Naive thymus-derived CD4-positive, alpha-beta T cell (primary cell): ENCODE data around the gene LMNTD2. TPM values are rescaled to one million over a fixed set of nuclear protein-coding genes. Genes with fewer than 3 reads are reported as not detected.
"Not testable (repeated sequence)": the region's sequence is repeated elsewhere in the genome, so short reads cannot be mapped to it uniquely, and the experiment has no call there.

Source experiments
- ATAC-seq: fragments of 150-1000 bp; cut with Tn5 transposase; 2 replicates; pipeline ENCODE4 v1.10.0; 2021; ENCODE audit warnings: mild to moderate bottlenecking, moderate library complexity
- CTCF ChIA-PET: fragments of 350-600 bp; sonication (Branson Sonifier 250); formaldehyde crosslinking; loops from one replicate; lab custom pipeline; 2021; ENCODE audit warnings: antibody characterized with exemption; lab: Charles Lee
- POLR2A ChIA-PET: fragments of 350-600 bp; sonication (Branson Sonifier 250); formaldehyde crosslinking; loops from one replicate; lab custom pipeline; 2021; ENCODE audit warnings: antibody characterized with exemption, inconsistent platforms; lab: Charles Lee
- DNase-seq, 9 donors: peaks; one replicate each; pipeline versions ENCODE4 v3.0.0 to v3.0.0-alpha.2; 2020 to 2022; ENCODE audit warnings: mixed read lengths in 1 of 9
- H3K27ac ChIP-seq: one replicate; pipeline ENCODE4 v1.7.0; 2013; ENCODE audit warnings: mild to moderate bottlenecking, low read depth, low read length, moderate library complexity
- H3K27me3 ChIP-seq, 2 donors: one replicate each; pipeline ENCODE4 v1.7.0; 2013; ENCODE audit warnings: low read length in 2 of 2, mild to moderate bottlenecking in 2 of 2, moderate library complexity in 2 of 2; ENCODE audit not compliant: control insufficient read depth in 2 of 2, insufficient read depth in 2 of 2
- H3K36me3 ChIP-seq, 3 experiments: 1 replicate in 2 of 3; 2 replicates in 1 of 3; pipeline ENCODE4 v1.7.0; 2013; ENCODE audit warnings: low read length in 3 of 3, mild to moderate bottlenecking in 3 of 3, moderate library complexity in 1 of 3; ENCODE audit not compliant: insufficient read depth in 3 of 3, control insufficient read depth in 2 of 3
- H3K4me1 ChIP-seq, 2 donors: one replicate each; pipeline ENCODE4 v1.7.0; 2013; ENCODE audit warnings: low read length in 2 of 2, mild to moderate bottlenecking in 2 of 2, moderate library complexity in 1 of 2; ENCODE audit not compliant: control insufficient read depth in 2 of 2, insufficient read depth in 2 of 2
- H3K4me3 ChIP-seq: 2 replicates; pipeline ENCODE4 v1.7.0; 2013; ENCODE audit warnings: mild to moderate bottlenecking, low read length
- H3K9me3 ChIP-seq, 3 experiments: 1 replicate in 2 of 3; 2 replicates in 1 of 3; pipeline ENCODE4 v1.7.0; 2013; ENCODE audit warnings: low read length in 3 of 3; ENCODE audit not compliant: control insufficient read depth in 2 of 3
- H3K27ac Mint-ChIP-seq, 9 donors: one replicate each; pipeline ENCODE4 v1.8.0; 2020 to 2022; ENCODE audit warnings: mixed read lengths in 9 of 9, mild to moderate bottlenecking in 8 of 9, moderate library complexity in 5 of 9, inconsistent platforms in 2 of 9
- H3K27me3 Mint-ChIP-seq, 5 donors: one replicate each; pipeline ENCODE4 v1.8.0; 2021 to 2022; ENCODE audit warnings: mixed read lengths in 5 of 5, mild to moderate bottlenecking in 1 of 5
- H3K36me3 Mint-ChIP-seq, 5 donors: one replicate each; pipeline ENCODE4 v1.8.0; 2020 to 2022; ENCODE audit warnings: mixed read lengths in 5 of 5, mild to moderate bottlenecking in 3 of 5, inconsistent platforms in 1 of 5
- H3K4me1 Mint-ChIP-seq, 7 donors: one replicate each; pipeline ENCODE4 v1.8.0; 2020 to 2022; ENCODE audit warnings: mixed read lengths in 7 of 7, mild to moderate bottlenecking in 3 of 7, inconsistent platforms in 1 of 7
- H3K4me3 Mint-ChIP-seq, 10 donors: one replicate each; pipeline ENCODE4 v1.8.0; 2020 to 2022; ENCODE audit warnings: mild to moderate bottlenecking in 10 of 10, mixed read lengths in 10 of 10, moderate library complexity in 6 of 10, inconsistent platforms in 2 of 10
- H3K9me3 Mint-ChIP-seq, 11 donors: one replicate each; pipeline ENCODE4 v1.8.0; 2020 to 2022; ENCODE audit warnings: mixed read lengths in 11 of 11, mild to moderate bottlenecking in 4 of 11, inconsistent platforms in 1 of 11, moderate library complexity in 1 of 11
- intact Hi-C, 2 donors: fragments of 100-400 bp; cut with micrococcal nuclease; formaldehyde crosslinking; loops; one replicate each; pipeline ENCODE4 v1.15.1; 2023
- polyA plus RNA-seq, 2 donors: library from polyadenylated mRNA; unstranded; fragments of 300-500 nt; fragmentation: Illumina TruSeq; gene quantifications; one replicate each; pipeline ENCODE4 v1.2.3, GENCODE V29; 2021
- total RNA-seq, 6 experiments: library from RNA in 5 of 6; stranded (reverse) in 5 of 6; gene quantifications; 1 replicate in 5 of 6; 2 replicates in 1 of 6; pipeline ENCODE4 v1.2.3 and lab custom pipeline; 2021 to 2026

LMNTD2 gene
- total and polyA plus RNA-seq, 7 experiments from 2014 or later: 2.3 to 14.7 (median 9.0) TPM

- ATAC-seq: no peak
- H3K4me1 ChIP-seq: peaks cover 26 to 44% of the 10 kb centered on the region in 2 donors
- peaks cover 0 to 9% (median 0%) of the 10 kb centered on the region in 5 donors for H3K27me3 Mint-ChIP-seq
- H3K27me3 ChIP-seq: no peaks in the 10 kb centered on the region
- H3K4me1 Mint-ChIP-seq: peaks cover 48 to 68% (median 55%) of the 10 kb centered on the region in 7 donors
- DNase-seq: no peak
- H3K9me3 ChIP-seq: no peaks in the 10 kb centered on the region
- intact Hi-C loops: loop anchor here (1.0 to 5.0 kb wide), 16 partner anchors 9 to 370 kb away; partner anchors contain the start of genes DEAF1 (in 2 of the 2), LMNTD2 (in 2 of the 2), RASSF7 (in 2 of the 2) and RPLP2 (in 2 of the 2)
- H3K9me3 Mint-ChIP-seq: no peaks in the 10 kb centered on the region
- peak overlapping the region; percentile 66 to 87 (median 72) for H3K27ac Mint-ChIP-seq
- CTCF ChIA-PET: interaction anchor here (1.4 kb wide), 1 partner anchor 22 kb away, joined by 3 read pairs; no protein-coding TSS in a partner anchor
- peak overlapping the region; percentile 72 to 94 (median 88) for H3K4me3 Mint-ChIP-seq
- POLR2A ChIA-PET: interaction anchor here (0.7 to 3.4 kb wide), 6 partner anchors 8 to 39 kb away, joined by 3 to 14 read pairs (median 4); partner anchors contain the start of gene IRF7
- H3K27ac ChIP-seq: peak overlapping the region; percentile 98
- peaks cover 0 to 23% (median 3%) of the 10 kb centered on the region in 3 experiments for H3K36me3 ChIP-seq
- peaks cover 0 to 12% (median 4%) of the 10 kb centered on the region in 5 donors for H3K36me3 Mint-ChIP-seq
- H3K4me3 ChIP-seq: peak overlapping the region; percentile 70
Observed at GRCh38 chr11:576811-577610, 16.5 kb upstream of the LMNTD2 start.

GRCh38 chr11:575996-576768 lies 15.6 kb upstream of the LMNTD2 start, which contains the start of gene PHRF1:
PHRF1 (plus strand) TSS chr11:576470; CDS start chr11:581513, 5,043 bp downstream.
- ATAC-seq (peak; percentile 93), DNase-seq (peak; percentile 93 to 99 (median 97))
- H3K36me3 ChIP-seq: peaks cover 0 to 15% (median 0%) of the 10 kb centered on the region in 3 experiments
- CTCF ChIA-PET: interaction anchor here (0.6 to 1.6 kb wide), 3 partner anchors 12 to 155 kb away, joined by 3 to 8 read pairs (median 3); no protein-coding TSS in a partner anchor
- Mint-ChIP-seq H3K27ac (peak within 1 kb of the TSS; percentile 96 to 100 (median 99)), H3K4me1 (peaks cover 42 to 60% (median 46%) of the 10 kb centered on the region in 7 donors), H3K36me3 (peaks cover 0 to 8% (median 0%) of the 10 kb centered on the region in 5 donors), H3K9me3 (no peaks in the 10 kb centered on the region), H3K4me3 (peak within 1 kb of the TSS; percentile 93 to 99 (median 98)), H3K27me3 (peaks cover 0 to 9% (median 0%) of the 10 kb centered on the region in 5 donors)
- H3K27ac ChIP-seq: peak within 1 kb of the TSS; percentile 98
- H3K27me3 ChIP-seq: no peaks in the 10 kb centered on the region
- no peaks in the 10 kb centered on the region for H3K9me3 ChIP-seq
- POLR2A ChIA-PET: interaction anchor here (0.7 to 3.4 kb wide), 23 partner anchors 9 to 369 kb away, joined by 3 to 21 read pairs (median 4); partner anchors contain the start of genes BET1L, DEAF1, HRAS and LMNTD2
- intact Hi-C loops: loop anchor here (1.0 to 5.0 kb wide), 17 partner anchors 8 to 369 kb away; partner anchors contain the start of genes DEAF1 (in 2 of the 2), LMNTD2 (in 2 of the 2), RASSF7 (in 2 of the 2) and RPLP2 (in 2 of the 2)
- H3K4me1 ChIP-seq: peaks cover 26 to 44% of the 10 kb centered on the region in 2 donors
- peak within 1 kb of the TSS; percentile 98 for H3K4me3 ChIP-seq

DNA sequence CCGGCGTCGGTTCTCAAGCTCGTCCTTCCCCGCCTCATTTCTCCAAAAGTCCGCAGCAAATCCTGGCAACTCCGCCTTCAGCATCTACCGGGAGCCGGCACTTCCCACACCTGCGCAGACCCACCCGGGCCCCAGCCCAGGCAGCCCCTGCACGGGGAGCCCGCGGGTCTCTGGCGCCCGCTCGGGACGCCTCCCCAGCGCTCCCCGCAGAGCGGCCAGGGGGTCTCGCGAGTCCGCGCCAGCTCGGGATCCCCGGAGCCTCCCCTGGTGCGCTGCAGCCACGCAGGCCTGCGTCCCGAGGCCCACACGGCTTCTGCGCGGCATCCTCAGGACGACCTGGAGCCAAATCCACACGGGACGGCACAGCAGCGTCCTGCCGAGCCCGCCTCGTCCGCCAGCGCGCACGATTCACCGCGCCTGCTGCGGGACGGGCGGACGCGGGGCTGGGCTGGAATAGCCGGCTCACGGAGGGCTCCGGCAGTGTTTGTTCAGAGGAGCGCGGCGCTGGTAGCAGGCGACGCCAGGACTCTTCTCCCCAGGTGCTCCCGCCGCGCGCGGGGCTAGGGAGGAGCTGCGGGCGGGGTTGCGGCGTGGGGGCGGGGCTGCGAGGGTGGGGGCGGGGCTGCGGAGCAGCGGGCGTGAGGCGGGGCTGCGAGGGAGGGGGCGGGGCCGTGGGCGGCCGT lies 14.9 kb upstream of the LMNTD2 start:
- H3K4me3 ChIP-seq: peak overlapping the region; percentile 64
- H3K27me3 Mint-ChIP-seq: peaks cover 0 to 9% (median 0%) of the 10 kb centered on the region in 5 donors
- peak overlapping the region; percentile 62 for H3K27ac ChIP-seq
- peaks cover 26 to 42% of the 10 kb centered on the region in 2 donors for H3K4me1 ChIP-seq
- H3K4me1 Mint-ChIP-seq: peaks cover 40 to 53% (median 43%) of the 10 kb centered on the region in 7 donors
- peaks cover 0 to 7% (median 0%) of the 10 kb centered on the region in 5 donors for H3K36me3 Mint-ChIP-seq
- no peaks in the 10 kb centered on the region for H3K9me3 ChIP-seq
- ATAC-seq: no peak
- CTCF ChIA-PET: interaction anchor here (0.6 to 1.6 kb wide), 3 partner anchors 13 to 156 kb away, joined by 3 to 8 read pairs (median 3); no protein-coding TSS in a partner anchor
- peak in 2 of 9 donors; percentile 27 to 37 for DNase-seq
- POLR2A ChIA-PET: interaction anchor here (0.7 to 3.4 kb wide), 25 partner anchors 8 to 368 kb away, joined by 3 to 21 read pairs (median 4); partner anchors contain the start of genes BET1L, DEAF1, HRAS and LMNTD2
- H3K27ac Mint-ChIP-seq: peak overlapping the region; percentile 39 to 100 (median 67)
- intact Hi-C loops: loop anchor here in 1 of 2 donors (1.0 to 5.0 kb wide), 2 partner anchors 20 to 338 kb away; partner anchors contain the start of genes PSMD13 and SIRT3
- peak overlapping the region; percentile 85 to 99 (median 90) for H3K4me3 Mint-ChIP-seq
- peaks cover 0 to 13% (median 0%) of the 10 kb centered on the region in 3 experiments for H3K36me3 ChIP-seq
- no peaks in the 10 kb centered on the region for H3K27me3 ChIP-seq
- no peaks in the 10 kb centered on the region for H3K9me3 Mint-ChIP-seq

DNA sequence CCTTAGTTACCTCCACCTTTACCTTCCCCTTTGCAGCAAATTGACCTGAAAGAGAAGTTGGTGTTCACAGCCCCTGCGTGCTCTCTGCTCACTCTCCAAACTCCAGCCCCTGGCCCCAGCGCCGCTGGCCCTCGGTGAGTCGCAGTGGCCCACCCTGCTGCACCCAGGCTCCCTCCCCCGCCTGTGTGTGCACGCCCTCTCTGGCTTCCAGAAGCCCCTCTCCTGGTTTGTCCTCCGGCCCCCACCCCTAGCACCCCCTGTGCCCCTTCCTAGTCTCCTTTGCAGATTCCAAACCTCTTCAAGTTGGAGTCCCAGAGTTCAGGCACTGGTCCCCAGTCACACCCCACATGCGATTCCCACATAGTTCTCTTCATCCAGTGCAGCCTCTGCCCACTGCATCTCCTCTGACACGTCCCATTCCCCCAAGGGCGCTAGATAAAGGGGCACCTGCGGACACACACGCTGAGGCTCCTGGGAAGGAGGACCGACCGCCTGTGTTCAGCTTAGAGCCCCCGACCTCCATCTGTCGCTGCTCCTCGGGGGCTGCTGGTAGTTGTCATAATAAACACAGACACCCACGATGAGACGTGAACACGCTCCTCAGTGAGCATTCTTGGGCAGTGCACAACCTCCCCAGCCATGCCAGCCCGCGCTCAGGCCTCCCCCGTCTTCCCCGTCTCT lies 14.2 kb upstream of the LMNTD2 start:
- Histone ChIP-seq H3K27me3 (no peaks in the 10 kb centered on the region), H3K36me3 (peaks cover 0 to 13% (median 0%) of the 10 kb centered on the region in 3 experiments), H3K9me3 (no peaks in the 10 kb centered on the region), H3K27ac (no peak overlapping the region), H3K4me3 (peak overlapping the region; percentile 64), H3K4me1 (peaks cover 26 to 38% of the 10 kb centered on the region in 2 donors)
- Mint-ChIP-seq H3K27me3 (peaks cover 0 to 9% (median 0%) of the 10 kb centered on the region in 5 donors), H3K36me3 (peaks cover 0 to 5% (median 0%) of the 10 kb centered on the region in 5 donors), H3K4me3 (peak overlapping the region; percentile 85 to 99 (median 90)), H3K27ac (peak overlapping the region; percentile 39 to 92 (median 67)), H3K4me1 (peaks cover 35 to 47% (median 42%) of the 10 kb centered on the region in 7 donors), H3K9me3 (no peaks in the 10 kb centered on the region)
- intact Hi-C loops: loop anchor here in 1 of 2 donors (1.0 to 5.0 kb wide), 2 partner anchors 19 to 337 kb away; partner anchors contain the start of genes PSMD13 and SIRT3
- CTCF ChIA-PET: interaction anchor here (1.6 kb wide), 1 partner anchor 21 kb away, joined by 8 read pairs; no protein-coding TSS in a partner anchor
- POLR2A ChIA-PET: interaction anchor here (0.9 to 3.4 kb wide), 8 partner anchors 8 to 160 kb away, joined by 3 to 21 read pairs (median 10); partner anchors contain the start of genes DEAF1, LMNTD2, RASSF7 and SIGIRR
- no peak for ATAC-seq
- DNase-seq: peak in 1 of 9 donors; percentile 29

DNA sequence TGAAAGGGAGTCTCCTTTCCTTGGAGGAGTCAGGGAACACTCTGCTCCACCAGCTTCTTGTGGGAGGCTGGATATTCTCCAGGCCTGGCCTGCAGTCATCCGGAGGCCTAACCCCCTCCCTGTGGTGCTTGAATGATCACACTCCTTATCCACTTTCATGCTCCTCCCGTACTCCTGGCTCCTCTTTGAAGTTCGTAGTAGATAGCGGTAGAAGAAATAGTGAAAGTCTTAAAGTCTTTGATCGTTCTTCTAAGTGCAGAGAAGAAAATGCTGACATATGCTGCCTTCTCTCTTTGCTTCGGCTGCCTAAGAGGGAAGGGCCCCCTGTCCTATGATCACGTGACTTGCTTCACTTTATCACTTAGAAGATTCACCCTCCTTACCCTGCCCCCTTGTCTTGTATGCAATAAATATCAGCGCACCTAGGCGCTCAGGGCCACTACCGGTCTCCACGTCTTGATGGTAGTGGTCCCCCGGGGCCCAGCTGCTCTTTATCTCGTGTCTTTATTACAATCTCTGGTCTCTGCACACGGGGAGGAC lies 13.6 kb upstream of the LMNTD2 start:
- POLR2A ChIA-PET: interaction anchor here (0.6 to 2.3 kb wide), 4 partner anchors 8 to 22 kb away, joined by 3 to 16 read pairs (median 4); partner anchors contain the start of genes LMNTD2 and RASSF7
- H3K36me3 Mint-ChIP-seq, H3K27me3 ChIP-seq, H3K27me3 Mint-ChIP-seq, H3K27ac ChIP-seq, ATAC-seq, H3K9me3 Mint-ChIP-seq, H3K9me3 ChIP-seq, intact Hi-C loops, CTCF ChIA-PET: not testable (repeated sequence)
- Mint-ChIP-seq H3K4me3 (peak overlapping the region; percentile 85 to 99 (median 90)), H3K27ac (peak overlapping the region in 8 of 9 donors; percentile 14 to 87 (median 50)), H3K4me1 (peaks cover 29 to 42% (median 36%) of the 10 kb centered on the region in 7 donors)
- Histone ChIP-seq H3K4me3 (peak overlapping the region; percentile 35), H3K36me3 (peaks cover 0 to 13% (median 0%) of the 10 kb centered on the region in 3 experiments), H3K4me1 (peaks cover 25 to 36% of the 10 kb centered on the region in 2 donors)
- DNase-seq: peak in 5 of 9 donors; percentile 25 to 47 (median 37)
